RWPE1 (cell line): ENCODE data around the gene FBXO31.

ENCODE experiments used
- CTCF ChIA-PET: fragments of 350-600 bp; sonication (Branson Sonifier 250); formaldehyde crosslinking; extraction: SDS; loops from one replicate; lab custom pipeline; 2021; lab: Yijun Ruan, JAX
- POLR2A ChIA-PET: fragments of 400-600 bp; formaldehyde crosslinking; extraction: SDS; loops from one replicate; lab custom pipeline; 2020; ENCODE audit warnings: antibody characterized with exemption; ENCODE audit not compliant: low non-redundant PET; lab: Yijun Ruan, JAX
- DNase-seq: peaks from one replicate; pipeline ENCODE4 v3.0.0; 2012; ENCODE audit warnings: low spot score
- H3K27ac ChIP-seq: fragments of 450-650 bp; 2 replicates; pipeline ENCODE4 v1.5.1; 2017
- CTCF ChIP-seq: fragments of 450-650 bp; conservative IDR thresholded peaks from 2 replicates; pipeline ENCODE4 v1.5.1; 2017; ENCODE audit warnings: low read depth, mild to moderate bottlenecking

Gene FBXO31

GRCh38 chr16:87297918-87298631 lies 85.5 kb downstream of the FBXO31 start:
- no peak for DNase-seq
- ChIA-PET POLR2A (no interaction called here), CTCF (interaction anchor here (0.6 to 1.4 kb wide), 6 partner anchors 11 to 1048 kb away, joined by 3 to 4 read pairs (median 3); no protein-coding TSS in a partner anchor)
- no peak overlapping the region for H3K27ac ChIP-seq
- peak; percentile 32 for TF ChIP-seq CTCF

- DNase-seq: no peak
- ChIA-PET CTCF (interaction anchor here (1.4 kb wide), 1 partner anchor 19 kb away, joined by 3 read pairs; no protein-coding TSS in a partner anchor), POLR2A (no interaction called here)
- TF ChIP-seq CTCF: no peak
- no peak overlapping the region for H3K27ac ChIP-seq
Observed at GRCh38 chr16:87297407-87297806, 86.2 kb downstream of the FBXO31 start.

- POLR2A ChIA-PET: interaction anchor here (0.5 kb wide), 1 partner anchor 11 kb away, joined by 3 read pairs; no protein-coding TSS in a partner anchor
- no peak overlapping the region for H3K27ac ChIP-seq
- no peak for DNase-seq
- CTCF ChIA-PET: interaction anchor here (0.6 kb wide), 1 partner anchor 875 kb away, joined by 3 read pairs; no protein-coding TSS in a partner anchor
- TF ChIP-seq CTCF: no peak
Observed at GRCh38 chr16:87295661-87296531, 87.7 kb downstream of the FBXO31 start.

GRCh38 chr16:87295259-87295658 lies 88.3 kb downstream of the FBXO31 start:
- POLR2A ChIA-PET: no interaction called here
- no peak for TF ChIP-seq CTCF
- no peak overlapping the region for H3K27ac ChIP-seq
- CTCF ChIA-PET: no interaction called here
- peak; percentile 69 for DNase-seq

GRCh38 chr16:87293990-87294389 lies 89.6 kb downstream of the FBXO31 start:
- ChIA-PET CTCF (no interaction called here), POLR2A (no interaction called here)
- TF ChIP-seq CTCF: no peak
- no peak overlapping the region for H3K27ac ChIP-seq
- DNase-seq: no peak

GRCh38 chr16:87291944-87292343 lies 91.6 kb downstream of the FBXO31 start:
- H3K27ac ChIP-seq: no peak overlapping the region
- POLR2A ChIA-PET: no interaction called here
- TF ChIP-seq CTCF: no peak
- no peak for DNase-seq
- CTCF ChIA-PET: no interaction called here
